ENCODE results near the gene TRIM24. TPM values are rescaled to one million over a fixed set of nuclear protein-coding genes. Genes with fewer than 3 reads are reported as not detected.

Gene TRIM24
- total RNA-seq, 1 experiment from 2014 or later = 113 TPM

DNA sequence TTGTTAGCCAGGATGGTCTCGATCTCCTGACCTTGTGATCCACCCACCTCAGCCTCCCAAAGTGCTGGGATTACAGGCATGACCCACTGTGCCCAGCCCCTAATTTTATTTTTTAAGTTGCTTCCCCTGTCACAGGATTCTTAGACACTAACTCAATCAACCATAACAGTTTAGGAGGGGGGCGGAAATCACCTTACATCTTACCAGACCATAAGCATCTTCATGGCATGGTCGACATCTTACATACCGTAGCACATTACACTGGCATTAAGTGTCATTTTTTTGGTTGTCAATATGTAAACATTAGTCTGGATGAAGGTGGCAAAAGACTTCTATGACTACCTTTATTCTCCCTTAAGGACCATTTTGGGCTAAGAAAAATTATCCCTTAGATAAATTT, 95.6 kb downstream of the TRIM24 start:
- TF ChIP-seq JUN (CRISPR knock-in tag; IDR thresholded peaks at IDR 0.05) (no peak), ATF1 (CRISPR knock-in tag; IDR thresholded peaks at IDR 0.05) (no peak), NR1H2 (CRISPR knock-in tag; IDR thresholded peaks at IDR 0.05) (no peak), ZNF219 (CRISPR knock-in tag; IDR thresholded peaks at IDR 0.05; ENCODE audit: borderline replicate concordance) (no peak), MYBL2 (CRISPR knock-in tag; IDR thresholded peaks at IDR 0.05) (no peak), CREM (CRISPR knock-in tag; IDR thresholded peaks at IDR 0.05) (no peak)
- TF ChIP-seq, protein P1, sequence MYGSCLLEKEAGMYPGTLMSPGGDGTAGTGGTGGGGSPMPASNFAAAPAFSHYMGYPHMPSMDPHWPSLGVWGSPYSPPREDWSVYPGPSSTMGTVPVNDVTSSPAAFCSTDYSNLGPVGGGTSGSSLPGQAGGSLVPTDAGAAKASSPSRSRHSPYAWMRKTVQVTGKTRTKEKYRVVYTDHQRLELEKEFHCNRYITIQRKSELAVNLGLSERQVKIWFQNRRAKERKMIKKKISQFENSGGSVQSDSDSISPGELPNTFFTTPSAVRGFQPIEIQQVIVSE (CRISPR knock-in tag; IDR thresholded peaks at IDR 0.05; ENCODE audit: borderline replicate concordance) = no peak
- TF ChIP-seq, protein P2, sequence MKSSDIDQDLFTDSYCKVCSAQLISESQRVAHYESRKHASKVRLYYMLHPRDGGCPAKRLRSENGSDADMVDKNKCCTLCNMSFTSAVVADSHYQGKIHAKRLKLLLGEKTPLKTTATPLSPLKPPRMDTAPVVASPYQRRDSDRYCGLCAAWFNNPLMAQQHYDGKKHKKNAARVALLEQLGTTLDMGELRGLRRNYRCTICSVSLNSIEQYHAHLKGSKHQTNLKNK (CRISPR knock-in tag; IDR thresholded peaks at IDR 0.05) = no peak
- Mint-ChIP-seq H3K9me3 (peaks cover 74% of the 10 kb centered on the region), H3K4me3 (no peak overlapping the region), H3K27ac (no peak overlapping the region), H3K36me3 (peaks cover 98% of the 10 kb centered on the region), H3K4me1 (no peaks in the 10 kb centered on the region), H3K27me3 (ENCODE audit: low read depth) (peaks cover 6% of the 10 kb centered on the region; the same call in 1 of the 2 replicates)
- ATAC-seq (no peak), DNase-seq (ENCODE audit: low spot score) (no peak)
- POLR2A ChIA-PET = no interaction called here
- CTCF ChIA-PET = no interaction called here

DNA sequence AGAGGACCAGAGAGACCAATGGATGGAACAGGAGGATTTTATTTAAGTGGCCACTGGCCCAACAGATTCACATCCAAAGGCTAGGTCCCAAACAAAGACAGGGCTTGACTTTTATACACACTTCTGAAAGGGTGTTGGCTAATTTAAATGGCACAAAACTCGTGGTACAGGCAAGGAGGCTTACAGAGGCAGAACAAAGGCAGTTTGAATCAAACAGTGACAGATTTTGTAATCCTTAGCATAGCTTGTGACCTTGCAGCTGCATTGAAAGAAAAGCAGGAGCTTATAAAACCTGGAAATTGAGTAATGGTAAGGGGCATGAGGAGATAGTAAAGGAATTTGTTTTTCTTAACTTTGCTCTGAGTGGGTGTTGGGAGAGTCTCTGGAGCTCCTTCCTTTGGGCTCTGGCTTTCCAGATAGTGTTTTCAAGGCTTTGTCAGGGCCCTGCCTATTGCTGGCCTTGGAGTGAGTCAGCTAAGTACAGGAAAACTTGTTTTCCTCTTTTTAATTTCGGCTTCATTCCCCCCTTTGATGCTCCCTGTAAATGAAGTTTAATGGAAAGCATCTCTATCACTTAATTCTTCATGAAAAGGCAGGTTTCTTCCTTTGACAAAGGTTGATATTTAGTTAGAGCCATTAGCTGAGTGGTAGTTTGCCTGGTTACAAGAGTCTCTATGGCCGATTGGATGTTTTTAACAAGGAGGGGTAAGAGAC, 96.9 kb downstream of the TRIM24 start:
- ChIA-PET CTCF (no interaction called here), POLR2A (interaction anchor here (0.5 kb wide), 1 partner anchor 73 kb away, joined by 3 read pairs; no protein-coding TSS in a partner anchor)
- no peaks in the 10 kb centered on the region for H3K4me1 Mint-ChIP-seq
- no peak overlapping the region for H3K27ac Mint-ChIP-seq
- no peak for ATAC-seq
- H3K9me3 Mint-ChIP-seq = peaks cover 79% of the 10 kb centered on the region
- DNase-seq (ENCODE audit: low spot score) = no peak
- H3K36me3 Mint-ChIP-seq = peaks cover 98% of the 10 kb centered on the region
- peaks cover 6% of the 10 kb centered on the region; the same call in 1 of the 2 replicates for H3K27me3 Mint-ChIP-seq (ENCODE audit: low read depth)
- H3K4me3 Mint-ChIP-seq = no peak overlapping the region
- TF ChIP-seq EMX1 (CRISPR knock-in tag; IDR thresholded peaks at IDR 0.05) (no peak), CREM (CRISPR knock-in tag; IDR thresholded peaks at IDR 0.05) (no peak), ESRRA (CRISPR knock-in tag; IDR thresholded peaks at IDR 0.05; ENCODE audit: borderline replicate concordance) (no peak), MYBL2 (CRISPR knock-in tag; IDR thresholded peaks at IDR 0.05) (no peak)
- TF ChIP-seq, protein P2 (CRISPR knock-in tag; IDR thresholded peaks at IDR 0.05) = no peak
- TF ChIP-seq, protein P1 (CRISPR knock-in tag; IDR thresholded peaks at IDR 0.05; ENCODE audit: borderline replicate concordance) = no peak
- TF ChIP-seq, protein P3, sequence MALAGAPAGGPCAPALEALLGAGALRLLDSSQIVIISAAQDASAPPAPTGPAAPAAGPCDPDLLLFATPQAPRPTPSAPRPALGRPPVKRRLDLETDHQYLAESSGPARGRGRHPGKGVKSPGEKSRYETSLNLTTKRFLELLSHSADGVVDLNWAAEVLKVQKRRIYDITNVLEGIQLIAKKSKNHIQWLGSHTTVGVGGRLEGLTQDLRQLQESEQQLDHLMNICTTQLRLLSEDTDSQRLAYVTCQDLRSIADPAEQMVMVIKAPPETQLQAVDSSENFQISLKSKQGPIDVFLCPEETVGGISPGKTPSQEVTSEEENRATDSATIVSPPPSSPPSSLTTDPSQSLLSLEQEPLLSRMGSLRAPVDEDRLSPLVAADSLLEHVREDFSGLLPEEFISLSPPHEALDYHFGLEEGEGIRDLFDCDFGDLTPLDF (CRISPR knock-in tag; IDR thresholded peaks at IDR 0.05) = no peak

DNA sequence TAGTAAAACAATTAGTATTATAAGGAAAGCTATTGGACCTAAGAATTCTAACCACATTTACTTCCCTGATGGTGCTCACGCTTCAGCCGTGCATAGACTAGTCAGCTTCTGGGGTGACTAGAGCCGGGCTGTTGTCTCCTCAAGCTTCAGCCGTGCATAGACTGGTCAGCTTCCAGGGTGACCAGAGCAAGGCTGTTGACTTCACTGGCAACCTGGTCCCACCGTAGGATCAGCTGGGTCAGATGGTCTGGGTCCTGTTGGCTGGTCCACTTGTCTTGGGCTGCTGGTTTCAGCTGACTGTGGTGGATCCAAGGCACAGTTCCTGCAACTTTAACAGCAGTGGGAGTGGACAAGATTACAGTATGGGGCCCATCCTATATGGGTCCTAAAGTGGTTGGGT, 99.4 kb downstream of the TRIM24 start:
- H3K4me1 Mint-ChIP-seq = no peaks in the 10 kb centered on the region
- ATAC-seq (no peak), DNase-seq (ENCODE audit: low spot score) (no peak)
- POLR2A ChIA-PET = no interaction called here
- no peak overlapping the region for H3K27ac Mint-ChIP-seq
- peaks cover 100% of the 10 kb centered on the region for H3K36me3 Mint-ChIP-seq
- CTCF ChIA-PET = no interaction called here
- H3K9me3 Mint-ChIP-seq = peaks cover 79% of the 10 kb centered on the region
- no peak overlapping the region for H3K4me3 Mint-ChIP-seq
- H3K27me3 Mint-ChIP-seq (ENCODE audit: low read depth) = peaks cover 6% of the 10 kb centered on the region; the same call in 1 of the 2 replicates
- no peak for TF ChIP-seq ESRRA (CRISPR knock-in tag; IDR thresholded peaks at IDR 0.05; ENCODE audit: borderline replicate concordance)
- TF ChIP-seq GABPB1 (CRISPR knock-in tag; IDR thresholded peaks at IDR 0.05) = no peak
- no peak for TF ChIP-seq SMAD4 (CRISPR knock-in tag; IDR thresholded peaks at IDR 0.05)
- TF ChIP-seq, protein P4, sequence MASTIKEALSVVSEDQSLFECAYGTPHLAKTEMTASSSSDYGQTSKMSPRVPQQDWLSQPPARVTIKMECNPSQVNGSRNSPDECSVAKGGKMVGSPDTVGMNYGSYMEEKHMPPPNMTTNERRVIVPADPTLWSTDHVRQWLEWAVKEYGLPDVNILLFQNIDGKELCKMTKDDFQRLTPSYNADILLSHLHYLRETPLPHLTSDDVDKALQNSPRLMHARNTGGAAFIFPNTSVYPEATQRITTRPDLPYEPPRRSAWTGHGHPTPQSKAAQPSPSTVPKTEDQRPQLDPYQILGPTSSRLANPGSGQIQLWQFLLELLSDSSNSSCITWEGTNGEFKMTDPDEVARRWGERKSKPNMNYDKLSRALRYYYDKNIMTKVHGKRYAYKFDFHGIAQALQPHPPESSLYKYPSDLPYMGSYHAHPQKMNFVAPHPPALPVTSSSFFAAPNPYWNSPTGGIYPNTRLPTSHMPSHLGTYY (CRISPR knock-in tag; IDR thresholded peaks at IDR 0.05) = no peak
- TF ChIP-seq TP53 (CRISPR knock-in tag; IDR thresholded peaks at IDR 0.05) = no peak
- TF ChIP-seq SP1 (CRISPR knock-in tag; conservative IDR thresholded peaks at IDR 0.05) = no peak

All from WTC11 (cell line).